HG03060 (cell line): ENCODE results near the gene BICDL1.

Experiments used
- ATAC-seq: cut with Tn5 transposase; IDR thresholded peaks from one replicate; pipeline ENCODE4 v1.9.1; 2021; ENCODE audit warnings: low read depth, moderate number of reproducible peaks; ENCODE audit not compliant: unreplicated experiment

Gene BICDL1

GRCh38 chr12:120098756-120099470 lies 109.9 kb downstream of the BICDL1 start:
- ATAC-seq, result no peak

GRCh38 chr12:120099738-120100137 lies 110.7 kb downstream of the BICDL1 start:
- no peak for ATAC-seq

GRCh38 chr12:120100630-120101029 lies 111.6 kb downstream of the BICDL1 start:
- no peak for ATAC-seq

- no peak for ATAC-seq
These were observed 112.1 kb downstream of the BICDL1 start for GRCh38 chr12:120101182-120101581.

- no peak for ATAC-seq
These were observed 112.6 kb downstream of the BICDL1 start for GRCh38 chr12:120101617-120102016.

GRCh38 chr12:120102189-120103043 lies 113.4 kb downstream of the BICDL1 start:
- no peak for ATAC-seq

- ATAC-seq, result no peak
These were observed 114.0 kb downstream of the BICDL1 start for GRCh38 chr12:120103044-120103338.

GRCh38 chr12:120103371-120103770 lies 114.3 kb downstream of the BICDL1 start:
- no peak for ATAC-seq

- no peak for ATAC-seq
These were observed 117.1 kb downstream of the BICDL1 start for GRCh38 chr12:120106151-120106550.

GRCh38 chr12:120109570-120110267 lies 120.7 kb downstream of the BICDL1 start:
- no peak for ATAC-seq

GRCh38 chr12:120110550-120111501 lies 121.8 kb downstream of the BICDL1 start:
- ATAC-seq, result no peak

- ATAC-seq, result no peak
These were observed 126.0 kb downstream of the BICDL1 start for GRCh38 chr12:120115066-120115465.

GRCh38 chr12:120115692-120116440 lies 126.8 kb downstream of the BICDL1 start:
- ATAC-seq, result no peak

- ATAC-seq, result no peak
These were observed 127.4 kb downstream of the BICDL1 start, which contains the start of gene RAB35 for GRCh38 chr12:120116441-120116791. TSS of gene RAB35 (minus strand) at chr12:120116753. CDS start at chr12:120116650, 103 bp downstream.

GRCh38 chr12:120116792-120117651 lies 128.0 kb downstream of the BICDL1 start:
- ATAC-seq, result no peak

GRCh38 chr12:120117961-120118320 lies 128.9 kb downstream of the BICDL1 start:
- ATAC-seq, result no peak

- ATAC-seq, result no peak
These were observed 129.5 kb downstream of the BICDL1 start for GRCh38 chr12:120118321-120119061.
